ENCODE data around the gene IRS1.

The IRS1 gene

GRCh38 chr2:226743915-226744314 is 55.7 kb downstream of the IRS1 start:
- no peaks in the 10 kb centered on the region for H3K4me1 ChIP-seq (ENCODE audit: control insufficient read depth, insufficient read depth, low read length, poor library complexity, severe bottlenecking)
- no peaks in the 10 kb centered on the region for H3K27me3 ChIP-seq (replicated peaks; ENCODE audit: control insufficient read depth, insufficient read depth, low read length, poor library complexity, severe bottlenecking)
- H3K36me3 ChIP-seq (ENCODE audit: control insufficient read depth, insufficient read depth, low read length), result no peaks in the 10 kb centered on the region
- no peak overlapping the region for H3K4me3 ChIP-seq (ENCODE audit: insufficient read depth, low read depth, low read length, poor library complexity, severe bottlenecking)
- no peak overlapping the region for H3K27ac ChIP-seq (ENCODE audit: insufficient read depth, low read length, poor library complexity, severe bottlenecking)
- H3K9me3 ChIP-seq (ENCODE audit: control insufficient read depth, low read length), result no peaks in the 10 kb centered on the region
- no peak for DNase-seq

GRCh38 chr2:226742347-226742746 is 57.3 kb downstream of the IRS1 start:
- H3K4me3 ChIP-seq (ENCODE audit: insufficient read depth, low read depth, low read length, poor library complexity, severe bottlenecking), result no peak overlapping the region
- no peak overlapping the region for H3K27ac ChIP-seq (ENCODE audit: insufficient read depth, low read length, poor library complexity, severe bottlenecking)
- H3K9me3 ChIP-seq (ENCODE audit: control insufficient read depth, low read length), result no peaks in the 10 kb centered on the region
- no peaks in the 10 kb centered on the region for H3K36me3 ChIP-seq (ENCODE audit: control insufficient read depth, insufficient read depth, low read length)
- no peaks in the 10 kb centered on the region for H3K27me3 ChIP-seq (replicated peaks; ENCODE audit: control insufficient read depth, insufficient read depth, low read length, poor library complexity, severe bottlenecking)
- no peaks in the 10 kb centered on the region for H3K4me1 ChIP-seq (ENCODE audit: control insufficient read depth, insufficient read depth, low read length, poor library complexity, severe bottlenecking)
- DNase-seq, result no peak

- no peaks in the 10 kb centered on the region for H3K36me3 ChIP-seq (ENCODE audit: control insufficient read depth, insufficient read depth, low read length)
- H3K9me3 ChIP-seq (ENCODE audit: control insufficient read depth, low read length), result no peaks in the 10 kb centered on the region
- no peak overlapping the region for H3K27ac ChIP-seq (ENCODE audit: insufficient read depth, low read length, poor library complexity, severe bottlenecking)
- H3K27me3 ChIP-seq (replicated peaks; ENCODE audit: control insufficient read depth, insufficient read depth, low read length, poor library complexity, severe bottlenecking), result no peaks in the 10 kb centered on the region
- no peak for DNase-seq
- no peaks in the 10 kb centered on the region for H3K4me1 ChIP-seq (ENCODE audit: control insufficient read depth, insufficient read depth, low read length, poor library complexity, severe bottlenecking)
- H3K4me3 ChIP-seq (ENCODE audit: insufficient read depth, low read depth, low read length, poor library complexity, severe bottlenecking), result no peak overlapping the region
These were observed 59.5 kb downstream of the IRS1 start for GRCh38 chr2:226740039-226740648.

DNA sequence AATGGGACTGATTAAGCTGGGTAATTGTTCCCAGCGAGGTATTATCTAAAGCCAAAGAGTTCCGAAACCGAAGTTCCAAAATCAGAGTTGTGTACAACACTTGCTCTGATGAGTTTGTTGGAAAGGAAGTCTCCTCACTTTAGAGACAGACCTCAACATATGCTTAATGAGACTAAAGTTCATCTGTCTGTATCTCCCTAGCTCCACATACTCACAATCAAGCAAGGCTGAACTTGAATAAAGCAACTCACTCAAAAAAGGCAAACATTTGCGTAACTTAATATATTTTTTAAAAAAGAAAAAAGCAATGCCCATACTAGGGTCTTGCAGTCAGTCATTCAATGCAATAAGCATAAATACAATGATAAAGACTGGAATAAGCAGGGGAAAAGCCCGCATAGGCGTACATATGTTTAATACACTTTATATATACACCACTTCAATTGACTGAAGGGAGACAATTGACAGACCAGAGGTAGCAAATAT is 60.0 kb downstream of the IRS1 start:
- H3K36me3 ChIP-seq (ENCODE audit: control insufficient read depth, insufficient read depth, low read length), result no peaks in the 10 kb centered on the region
- H3K27me3 ChIP-seq (replicated peaks; ENCODE audit: control insufficient read depth, insufficient read depth, low read length, poor library complexity, severe bottlenecking), result no peaks in the 10 kb centered on the region
- DNase-seq, result no peak
- H3K4me3 ChIP-seq (ENCODE audit: insufficient read depth, low read depth, low read length, poor library complexity, severe bottlenecking), result no peak overlapping the region
- no peak overlapping the region for H3K27ac ChIP-seq (ENCODE audit: insufficient read depth, low read length, poor library complexity, severe bottlenecking)
- no peaks in the 10 kb centered on the region for H3K9me3 ChIP-seq (ENCODE audit: control insufficient read depth, low read length)
- H3K4me1 ChIP-seq (ENCODE audit: control insufficient read depth, insufficient read depth, low read length, poor library complexity, severe bottlenecking), result no peaks in the 10 kb centered on the region

DNA sequence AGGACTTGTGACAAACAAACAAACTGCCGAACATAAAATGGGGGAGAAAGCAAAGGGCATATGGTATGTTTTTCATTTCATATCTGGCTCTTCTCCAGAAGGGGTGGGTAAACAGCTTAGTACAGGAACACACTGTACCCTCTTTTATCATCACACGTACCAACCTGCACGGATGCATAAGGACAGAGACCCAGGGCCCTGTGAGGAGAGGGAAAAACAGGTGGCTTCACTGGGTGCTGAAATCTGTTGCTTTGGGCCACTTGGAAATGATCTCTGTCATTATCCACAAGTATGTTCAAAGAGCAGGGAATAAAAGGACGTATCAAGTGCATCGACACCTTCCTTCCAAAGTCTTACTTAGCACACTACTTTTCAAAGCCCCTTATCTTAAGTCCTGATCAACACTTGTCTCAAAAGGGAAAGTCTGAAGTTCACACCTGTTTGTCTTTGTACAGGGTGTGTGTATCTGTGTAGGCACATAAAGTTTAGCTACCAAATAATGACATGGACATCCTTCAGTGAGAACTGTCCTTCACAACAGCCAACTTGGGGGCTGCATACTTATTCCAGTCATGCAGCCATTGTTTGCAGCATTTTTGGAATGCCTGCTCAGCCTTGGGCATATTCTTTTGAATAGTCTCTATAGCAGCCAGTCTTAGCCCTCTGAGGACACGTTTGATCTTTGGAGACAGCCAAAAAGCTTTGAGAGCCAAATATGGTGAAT is 60.6 kb downstream of the IRS1 start:
- Histone ChIP-seq H3K9me3 (ENCODE audit: control insufficient read depth, low read length) (no peaks in the 10 kb centered on the region), H3K27me3 (replicated peaks; ENCODE audit: control insufficient read depth, insufficient read depth, low read length, poor library complexity, severe bottlenecking) (no peaks in the 10 kb centered on the region), H3K4me3 (ENCODE audit: insufficient read depth, low read depth, low read length, poor library complexity, severe bottlenecking) (no peak overlapping the region), H3K27ac (ENCODE audit: insufficient read depth, low read length, poor library complexity, severe bottlenecking) (no peak overlapping the region), H3K36me3 (ENCODE audit: control insufficient read depth, insufficient read depth, low read length) (no peaks in the 10 kb centered on the region), H3K4me1 (ENCODE audit: control insufficient read depth, insufficient read depth, low read length, poor library complexity, severe bottlenecking) (no peaks in the 10 kb centered on the region)
- no peak for DNase-seq

DNA sequence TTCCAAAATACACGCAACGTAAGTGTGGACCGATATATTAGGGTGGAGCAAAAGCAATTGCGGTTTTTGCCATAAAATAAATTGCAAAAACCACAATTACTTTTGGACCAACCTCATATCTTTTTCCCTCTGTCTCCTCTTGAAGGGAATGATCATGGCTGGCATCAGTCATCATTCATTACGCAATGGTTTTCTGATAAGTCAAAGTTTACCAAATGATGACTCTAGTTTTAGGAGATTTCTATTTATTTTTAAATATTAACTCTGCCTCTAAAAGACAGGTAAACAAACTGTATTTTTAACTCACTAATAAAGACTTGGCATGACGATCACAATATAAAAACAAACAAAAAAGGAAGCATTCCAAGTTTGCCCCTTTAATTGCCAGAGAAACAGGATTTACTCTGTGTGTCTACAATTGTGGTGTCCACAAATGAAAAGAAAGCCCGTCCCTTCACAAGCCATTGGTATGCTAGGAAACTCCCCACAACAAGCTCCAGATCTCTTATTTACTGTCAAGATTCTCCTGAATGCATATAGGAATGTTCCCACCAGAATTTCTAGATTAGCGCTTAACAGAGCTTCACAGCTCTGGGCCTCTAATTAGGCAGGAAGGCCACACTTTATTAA is 61.3 kb downstream of the IRS1 start:
- Histone ChIP-seq H3K4me1 (ENCODE audit: control insufficient read depth, insufficient read depth, low read length, poor library complexity, severe bottlenecking) (no peaks in the 10 kb centered on the region), H3K9me3 (ENCODE audit: control insufficient read depth, low read length) (no peaks in the 10 kb centered on the region), H3K36me3 (ENCODE audit: control insufficient read depth, insufficient read depth, low read length) (no peaks in the 10 kb centered on the region)

DNA sequence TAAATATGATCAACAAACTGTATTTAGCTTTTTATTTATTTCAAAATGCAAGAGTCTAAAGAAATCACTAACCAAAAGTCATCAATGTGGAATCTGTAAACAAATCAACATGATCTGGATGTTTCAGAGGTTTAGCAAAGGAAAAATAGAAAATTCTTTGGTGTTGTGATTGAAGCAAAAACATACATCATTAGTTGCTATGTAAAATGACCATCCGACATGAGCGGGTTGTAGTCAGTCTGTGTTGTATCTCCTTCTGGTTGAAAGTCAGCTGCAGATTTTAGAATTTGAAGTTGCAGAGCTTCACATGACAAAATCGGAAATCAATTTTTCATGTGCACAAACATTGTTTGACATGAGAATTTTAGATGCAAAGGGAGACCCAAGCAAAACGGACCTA is 63.2 kb downstream of the IRS1 start:
- Histone ChIP-seq H3K27ac (ENCODE audit: insufficient read depth, low read length, poor library complexity, severe bottlenecking) (no peak overlapping the region), H3K36me3 (ENCODE audit: control insufficient read depth, insufficient read depth, low read length) (no peaks in the 10 kb centered on the region)
- no peak for DNase-seq

More for the DNA sequence above, 61.3 kb downstream of the IRS1 start:
- H3K27ac ChIP-seq (ENCODE audit: insufficient read depth, low read length, poor library complexity, severe bottlenecking), result no peak overlapping the region
- no peak for DNase-seq
- no peak overlapping the region for H3K4me3 ChIP-seq (ENCODE audit: insufficient read depth, low read depth, low read length, poor library complexity, severe bottlenecking)
- no peaks in the 10 kb centered on the region for H3K27me3 ChIP-seq (replicated peaks; ENCODE audit: control insufficient read depth, insufficient read depth, low read length, poor library complexity, severe bottlenecking)

GRCh38 chr2:226733927-226734564 is 65.6 kb downstream of the IRS1 start:
- Histone ChIP-seq H3K9me3 (ENCODE audit: control insufficient read depth, low read length) (no peaks in the 10 kb centered on the region), H3K27ac (ENCODE audit: insufficient read depth, low read length, poor library complexity, severe bottlenecking) (no peak overlapping the region), H3K4me3 (ENCODE audit: insufficient read depth, low read depth, low read length, poor library complexity, severe bottlenecking) (no peak overlapping the region), H3K27me3 (replicated peaks; ENCODE audit: control insufficient read depth, insufficient read depth, low read length, poor library complexity, severe bottlenecking) (no peaks in the 10 kb centered on the region), H3K36me3 (ENCODE audit: control insufficient read depth, insufficient read depth, low read length) (no peaks in the 10 kb centered on the region), H3K4me1 (ENCODE audit: control insufficient read depth, insufficient read depth, low read length, poor library complexity, severe bottlenecking) (no peaks in the 10 kb centered on the region)
- no peak for DNase-seq

More for the DNA sequence above, 63.2 kb downstream of the IRS1 start:
- no peak overlapping the region for H3K4me3 ChIP-seq (ENCODE audit: insufficient read depth, low read depth, low read length, poor library complexity, severe bottlenecking)
- no peaks in the 10 kb centered on the region for H3K9me3 ChIP-seq (ENCODE audit: control insufficient read depth, low read length)
- no peaks in the 10 kb centered on the region for H3K27me3 ChIP-seq (replicated peaks; ENCODE audit: control insufficient read depth, insufficient read depth, low read length, poor library complexity, severe bottlenecking)
- H3K4me1 ChIP-seq (ENCODE audit: control insufficient read depth, insufficient read depth, low read length, poor library complexity, severe bottlenecking), result no peaks in the 10 kb centered on the region

DNA sequence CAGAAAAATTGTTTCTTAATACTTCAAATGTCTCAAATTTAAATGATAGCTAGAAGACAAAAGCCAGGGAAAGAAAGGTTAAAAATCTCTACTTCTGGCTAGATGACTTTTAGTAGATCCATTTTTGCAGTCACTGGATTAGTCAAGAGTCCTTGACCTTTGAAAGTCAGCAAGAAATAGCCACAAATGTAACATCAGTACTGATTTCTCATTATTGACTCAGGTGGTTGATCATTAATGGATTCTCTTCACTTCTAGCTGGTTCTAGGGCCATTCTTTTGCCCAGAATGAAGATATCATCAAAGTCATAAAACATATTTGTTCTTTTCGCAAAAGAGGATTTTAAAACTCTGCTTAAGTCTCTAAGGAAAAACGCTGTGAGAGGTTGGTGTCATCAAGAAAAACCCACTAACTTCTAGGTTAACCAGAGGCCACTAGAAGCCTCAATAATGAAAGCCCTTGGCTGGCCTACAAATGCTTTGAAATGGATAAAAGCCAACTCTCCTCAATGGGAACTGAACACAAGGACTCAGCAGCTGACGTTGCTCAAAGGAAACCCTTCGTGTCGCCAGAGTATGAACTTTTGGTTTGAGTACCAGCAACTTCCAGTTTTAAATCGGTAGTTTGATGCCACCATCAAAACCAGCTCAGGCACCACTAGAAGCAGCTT is 66.3 kb downstream of the IRS1 start:
- no peaks in the 10 kb centered on the region for H3K36me3 ChIP-seq (ENCODE audit: control insufficient read depth, insufficient read depth, low read length)
- no peaks in the 10 kb centered on the region for H3K27me3 ChIP-seq (replicated peaks; ENCODE audit: control insufficient read depth, insufficient read depth, low read length, poor library complexity, severe bottlenecking)
- no peak overlapping the region for H3K27ac ChIP-seq (ENCODE audit: insufficient read depth, low read length, poor library complexity, severe bottlenecking)
- no peaks in the 10 kb centered on the region for H3K4me1 ChIP-seq (ENCODE audit: control insufficient read depth, insufficient read depth, low read length, poor library complexity, severe bottlenecking)
- H3K4me3 ChIP-seq (ENCODE audit: insufficient read depth, low read depth, low read length, poor library complexity, severe bottlenecking), result no peak overlapping the region
- H3K9me3 ChIP-seq (ENCODE audit: control insufficient read depth, low read length), result no peaks in the 10 kb centered on the region
- no peak for DNase-seq

Measured in effector memory CD4-positive, alpha-beta T cell (primary cell).